Spleen (tissue), 7 donors: ENCODE results near the gene BTBD7.

Source experiments
- CTCF ChIP-seq, 11 experiments: fragments of 200-600 bp in 7 of 11; fragments of 450-650 bp in 4 of 11; sonication (generic) in 4 of 11; IDR thresholded peaks in 8 of 11; conservative IDR thresholded peaks in 3 of 11; 1 replicate in 7 of 11; 2 replicates in 4 of 11; pipeline versions ENCODE4 v1.4.0 to v1.8.0; 2016 to 2021; ENCODE audit warnings: antibody characterized with exemption in 11 of 11, inconsistent platforms in 4 of 11, mild to moderate bottlenecking in 1 of 11
- POLR2A ChIP-seq, 3 donors: fragments of 450-650 bp; IDR thresholded peaks; one replicate each; pipeline ENCODE4 v1.5.1; 2017; ENCODE audit warnings: antibody characterized with exemption in 3 of 3, mild to moderate bottlenecking in 1 of 3
- POLR2AphosphoS5 ChIP-seq, 3 donors: sonication (generic); formaldehyde crosslinking; IDR thresholded peaks; one replicate each; pipeline ENCODE4 v1.5.1; 2017; ENCODE audit warnings: antibody characterized with exemption in 3 of 3
- donor health status: DM: no; HTN: no; CAD: no; lungs with moderate emphysema.
- donor health status: DM: no; HTN: no; CAD: no.
- donor health status: DM: no; HTN: no; CAD: no.

- TF ChIP-seq CTCF (IDR thresholded peaks at IDR 0.05 in 8 of 11, conservative IDR thresholded peaks at IDR 0.05 in 3 of 11), result no peak
- no peak for TF ChIP-seq POLR2A (IDR thresholded peaks at IDR 0.05)
- no peak for TF ChIP-seq POLR2AphosphoS5 (IDR thresholded peaks at IDR 0.05)
Measured at GRCh38 chr14:93319958-93320357, 12.9 kb downstream of the BTBD7 start.
